Kidney capillary endothelial cell (primary cell): Measurements from ENCODE around the gene EFHC1.

Experiments
- DNase-seq: peaks from one replicate; pipeline ENCODE4 v3.0.0-alpha.2; 2018; ENCODE audit warnings: low spot score

Gene EFHC1

DNA sequence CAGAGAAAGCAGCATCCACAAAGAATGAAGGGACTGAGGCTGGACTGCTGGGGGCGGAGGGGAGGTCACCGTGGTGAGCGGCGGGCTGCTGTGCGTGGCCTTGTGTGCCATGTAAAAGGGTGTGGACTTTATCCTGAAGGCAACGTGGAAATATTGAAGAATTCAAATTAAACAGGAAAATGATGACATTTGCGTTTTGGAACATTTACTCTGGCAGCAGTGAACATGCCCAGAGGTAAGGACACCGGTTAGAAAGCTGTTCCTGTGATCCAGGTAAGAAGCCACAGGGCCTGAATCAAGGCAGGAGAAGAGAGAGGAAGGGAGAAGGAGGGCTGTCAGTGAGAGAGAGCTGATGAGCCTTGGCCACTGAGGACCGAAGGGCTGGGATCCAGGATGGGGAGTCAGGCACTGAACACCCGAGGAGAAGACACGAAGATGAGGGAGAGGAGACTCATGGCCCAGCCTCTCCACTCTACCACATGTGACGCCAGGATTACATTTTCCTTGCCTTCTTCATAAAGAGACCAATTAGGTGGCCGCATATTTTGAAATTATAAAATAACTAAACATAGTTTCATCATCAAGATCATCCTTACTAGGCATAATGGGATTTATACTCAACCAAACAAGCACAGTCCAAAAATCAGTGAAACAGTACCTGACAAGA lies 98.3 kb downstream of the EFHC1 start:
- no peak for DNase-seq

DNA sequence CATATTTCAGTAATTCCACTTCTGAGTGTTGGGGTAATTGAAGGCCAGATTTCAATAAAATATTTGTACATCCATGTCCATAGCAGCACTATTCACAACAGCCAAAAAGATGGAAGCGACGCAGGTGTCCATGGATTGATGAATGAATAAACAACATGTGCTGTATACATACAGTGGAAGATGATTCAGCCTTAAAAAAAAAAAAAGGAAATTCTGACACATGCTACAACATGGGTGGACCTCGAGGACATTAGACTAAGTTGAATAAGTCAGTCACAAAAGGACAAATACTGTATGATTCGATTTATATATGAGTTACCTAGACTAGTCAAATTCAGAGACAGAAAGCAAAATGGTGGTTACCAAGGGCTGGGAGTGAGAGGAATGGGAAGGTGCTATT lies 99.5 kb downstream of the EFHC1 start:
- no peak for DNase-seq

DNA sequence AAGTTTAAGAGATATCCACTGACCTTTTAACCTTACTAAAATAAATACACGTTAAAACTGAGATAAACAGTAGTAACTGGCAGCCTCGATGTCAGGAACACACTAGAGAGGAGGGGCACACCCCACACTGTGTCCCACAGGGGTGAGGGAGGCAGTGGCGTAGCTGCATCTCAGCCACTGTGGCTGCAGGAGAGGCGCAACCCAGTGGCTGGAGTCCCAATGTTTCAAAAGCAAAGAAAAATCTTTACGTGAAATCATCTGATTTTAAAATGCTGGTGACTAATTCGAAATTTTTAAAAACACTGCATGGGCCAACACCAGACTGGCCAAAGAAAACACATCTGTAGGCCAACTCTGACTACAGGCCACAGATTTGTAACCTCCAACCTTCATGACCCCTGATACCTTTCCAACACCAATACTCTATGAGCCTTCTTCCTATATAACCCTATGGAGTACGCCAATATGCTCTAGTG lies 102.0 kb downstream of the EFHC1 start:
- no peak for DNase-seq

DNA sequence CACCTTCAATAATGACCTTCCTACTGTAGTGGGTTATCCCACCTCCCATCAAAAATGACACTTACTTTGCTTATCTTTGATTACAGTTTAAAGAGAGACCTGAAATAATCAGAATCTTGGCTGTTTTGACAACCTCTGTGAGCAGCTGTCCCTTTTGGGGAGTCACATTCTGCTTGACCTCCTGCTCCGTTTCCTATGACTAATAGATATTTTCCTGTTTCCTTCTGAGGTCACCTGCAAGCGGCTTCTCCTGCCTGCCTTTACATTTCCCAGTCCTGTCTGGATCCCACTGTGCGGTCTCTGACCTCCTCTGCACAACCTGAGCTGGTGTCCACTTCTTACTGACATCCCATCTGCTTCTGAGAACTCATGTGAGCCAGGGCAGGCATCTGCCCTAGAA lies 102.5 kb downstream of the EFHC1 start:
- peak; percentile 76 for DNase-seq

DNA sequence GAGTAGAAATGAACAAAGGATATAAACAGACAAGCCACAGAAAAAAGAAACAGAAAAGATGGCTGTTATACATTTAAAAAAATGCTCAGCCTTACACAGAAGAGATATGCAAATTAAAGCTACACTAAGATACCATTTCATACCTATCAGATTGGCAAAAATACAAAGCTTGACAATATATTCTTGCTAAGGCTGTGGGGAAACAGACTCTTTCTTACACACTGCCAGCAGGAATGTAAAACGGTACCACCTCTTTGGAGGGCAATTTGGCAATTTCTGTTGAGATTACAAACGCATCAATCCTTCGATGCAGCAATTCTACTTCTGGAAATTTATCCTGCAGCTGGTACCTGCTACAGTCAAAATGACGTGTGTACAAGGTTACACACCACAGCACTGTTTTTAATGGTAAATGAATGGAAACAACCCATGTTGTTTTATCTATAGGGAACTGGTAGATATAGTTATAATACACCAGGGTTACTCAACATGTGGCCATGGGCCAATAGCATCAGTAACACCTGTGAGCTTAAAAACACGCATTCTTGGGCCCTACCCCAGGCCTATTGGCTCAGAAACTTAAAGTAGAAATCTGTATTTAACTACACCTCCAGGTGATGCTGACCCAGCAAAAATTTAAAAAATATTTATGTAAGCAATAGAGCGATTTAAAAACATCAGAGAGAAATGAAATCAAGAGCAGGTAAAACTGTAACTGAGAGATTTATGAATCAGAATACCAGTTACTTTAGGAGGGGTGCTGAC lies 103.4 kb downstream of the EFHC1 start:
- DNase-seq = no peak

DNA sequence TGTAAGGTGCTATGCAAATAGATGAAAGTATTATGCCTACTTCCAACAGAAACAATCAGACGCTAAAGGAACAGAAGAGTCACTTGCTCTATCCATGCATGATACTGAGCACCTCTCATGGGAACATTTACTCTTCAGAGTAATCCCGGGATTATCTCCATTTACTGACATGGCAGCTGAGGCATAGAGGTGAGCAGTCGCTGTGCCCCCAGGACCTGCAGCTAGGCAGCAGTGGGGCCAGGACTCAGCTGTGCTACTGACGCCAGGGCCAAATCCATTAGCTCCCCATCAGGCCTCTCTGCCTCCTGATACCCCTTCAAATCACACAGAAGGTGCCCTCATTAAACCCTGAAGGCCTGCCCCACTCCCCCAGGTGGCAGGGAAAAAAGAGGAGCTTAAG lies 104.8 kb downstream of the EFHC1 start:
- no peak for DNase-seq

DNA sequence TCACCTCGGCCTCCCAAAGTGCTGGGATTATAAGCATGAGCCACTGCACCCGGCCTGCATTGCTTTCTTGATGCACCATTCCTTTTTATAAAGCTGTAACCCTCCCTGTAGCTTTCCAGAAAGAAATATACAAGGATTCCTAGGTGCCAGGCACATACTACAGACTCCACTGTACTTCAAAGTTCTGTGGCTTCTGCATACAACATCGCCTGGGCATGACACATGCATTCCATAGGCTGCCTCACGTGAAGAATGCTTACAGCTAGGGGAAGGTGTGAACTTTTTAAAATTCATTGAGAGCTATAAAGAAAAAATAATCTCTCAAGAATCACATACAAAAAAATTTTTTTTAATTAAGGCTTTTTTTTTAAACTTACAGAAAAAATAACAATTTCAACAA lies 106.5 kb downstream of the EFHC1 start:
- no peak for DNase-seq

DNA sequence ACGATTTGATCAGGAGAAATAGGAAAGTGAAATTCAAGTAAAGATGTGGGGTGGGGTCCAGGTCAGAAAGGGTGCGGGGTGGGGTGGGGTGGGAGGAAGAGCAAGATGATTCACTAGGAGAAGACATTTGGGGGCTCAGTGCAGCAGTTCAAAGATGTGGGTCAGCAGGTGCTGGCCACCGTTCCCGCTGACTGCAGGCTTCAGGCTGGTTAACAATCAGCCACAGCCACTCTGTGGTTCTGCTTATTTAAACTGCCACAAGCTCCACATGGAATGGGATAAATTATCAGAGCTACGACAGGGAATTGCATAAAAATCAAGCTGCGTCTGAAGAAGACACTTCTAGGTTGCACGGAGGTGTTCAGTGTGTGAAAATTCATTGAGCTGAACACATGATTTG lies 107.3 kb downstream of the EFHC1 start:
- no peak for DNase-seq

DNA sequence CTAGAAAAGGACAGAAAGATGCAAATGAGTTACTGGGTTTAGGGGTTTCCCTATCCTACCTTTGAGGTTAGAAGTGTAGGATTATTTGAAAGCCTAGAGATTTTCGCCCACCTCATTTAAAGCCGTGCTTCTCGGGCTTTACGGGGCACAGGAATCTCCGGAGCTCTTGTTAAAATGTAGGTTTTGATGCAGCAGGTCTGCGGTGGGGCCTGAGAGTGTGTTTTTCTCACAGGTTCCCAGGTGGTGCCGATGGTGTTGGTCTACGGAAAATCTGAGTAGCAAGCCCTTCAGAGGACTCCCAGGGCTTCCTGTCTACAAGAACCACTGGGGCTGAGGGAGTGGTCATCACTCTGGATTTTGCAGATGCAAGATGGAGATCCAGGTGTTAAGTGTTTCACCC lies 109.2 kb downstream of the EFHC1 start:
- no peak for DNase-seq

DNA sequence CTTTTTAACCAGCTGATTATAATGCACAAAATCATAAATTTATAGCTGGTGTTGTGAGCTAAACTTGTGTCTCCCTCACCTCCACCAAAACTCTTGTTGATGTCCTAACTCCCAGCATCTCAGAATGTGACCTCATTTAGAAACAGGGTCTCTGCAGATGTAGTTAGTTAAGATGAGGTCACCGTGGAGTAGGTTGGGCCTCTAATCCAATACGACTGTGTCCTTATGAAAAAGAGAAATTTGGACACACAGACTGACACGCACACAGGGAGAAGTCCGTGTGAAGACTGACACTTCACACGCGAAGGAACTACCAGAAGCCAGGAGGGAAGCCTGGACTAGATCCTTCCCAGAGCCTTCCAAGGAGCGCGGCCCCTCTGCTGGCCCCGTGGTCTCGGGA lies 110.2 kb downstream of the EFHC1 start:
- no peak for DNase-seq

DNA sequence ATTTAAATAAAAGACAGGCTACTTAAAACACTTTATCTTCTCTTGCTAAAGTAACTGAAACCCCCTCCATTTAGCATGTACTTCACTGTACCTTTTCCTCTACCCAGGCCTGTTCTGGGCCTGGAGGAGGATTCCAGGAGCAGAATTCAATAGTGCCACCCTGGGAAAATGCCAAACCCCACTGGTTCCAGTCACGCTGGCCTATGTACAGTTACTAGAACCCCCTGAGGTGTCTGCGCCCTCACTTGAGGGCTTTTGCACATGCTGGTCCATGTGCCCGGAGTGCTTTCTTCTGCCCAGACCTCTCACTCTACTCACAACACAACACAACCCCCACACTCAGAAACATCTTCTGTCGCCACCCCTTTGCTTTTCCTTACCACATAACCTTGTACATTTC lies 111.3 kb downstream of the EFHC1 start:
- DNase-seq = no peak

DNA sequence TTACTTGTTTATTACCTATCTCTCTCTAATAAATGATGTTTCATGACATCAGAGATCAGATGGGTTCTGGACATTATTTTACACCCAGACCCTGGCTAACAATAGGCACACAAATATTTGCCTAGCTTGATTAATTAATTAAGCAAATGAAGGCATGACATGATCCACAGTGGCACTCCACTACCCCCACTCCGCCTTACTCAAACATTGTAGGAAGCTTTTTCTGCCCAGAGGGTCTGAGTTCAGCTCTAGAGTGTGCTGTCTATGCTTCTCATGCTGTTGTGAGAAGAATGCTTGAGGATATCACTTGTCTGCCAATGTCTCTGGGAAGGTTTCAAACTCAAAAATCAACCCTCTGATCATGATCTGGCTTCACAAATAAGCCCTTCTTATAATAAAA lies 111.7 kb downstream of the EFHC1 start:
- no peak for DNase-seq

DNA sequence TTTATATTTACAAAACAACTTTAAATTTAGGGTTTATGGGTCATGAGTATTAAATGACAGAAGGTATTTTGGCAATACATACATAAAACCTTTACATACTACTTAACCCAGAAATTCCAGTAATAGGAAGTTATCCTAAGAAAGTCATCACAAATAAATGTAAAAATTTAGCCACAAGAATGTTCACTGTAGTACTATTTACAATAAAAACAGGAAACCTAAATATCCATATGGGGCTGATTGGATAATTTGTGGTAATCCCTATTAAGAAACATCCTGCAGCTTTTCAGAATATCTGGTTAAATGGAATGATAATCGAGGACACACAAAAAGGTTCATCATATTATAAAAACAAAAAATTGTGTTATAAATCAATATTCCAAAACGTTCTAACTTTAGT lies 112.3 kb downstream of the EFHC1 start:
- DNase-seq = no peak

DNA sequence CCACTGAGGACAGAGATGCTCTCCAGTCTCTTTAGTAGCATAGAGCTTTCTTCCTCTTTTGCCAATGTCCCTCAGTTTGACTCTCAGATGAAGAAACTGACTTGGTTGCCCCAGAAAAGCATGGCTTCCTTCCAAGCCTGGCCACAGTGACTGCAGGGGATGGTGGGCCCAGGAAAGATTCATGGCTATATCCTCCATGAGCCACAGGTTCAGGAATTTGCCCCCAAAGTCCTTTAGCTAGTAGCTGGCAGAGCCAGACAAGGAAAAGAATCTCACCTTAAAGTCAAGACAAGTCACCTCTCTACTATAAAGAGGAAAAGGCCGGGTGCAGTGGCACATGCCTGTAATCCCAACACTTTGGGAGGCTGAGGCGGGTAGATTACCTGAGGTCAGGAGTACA lies 113.3 kb downstream of the EFHC1 start:
- DNase-seq = no peak

DNA sequence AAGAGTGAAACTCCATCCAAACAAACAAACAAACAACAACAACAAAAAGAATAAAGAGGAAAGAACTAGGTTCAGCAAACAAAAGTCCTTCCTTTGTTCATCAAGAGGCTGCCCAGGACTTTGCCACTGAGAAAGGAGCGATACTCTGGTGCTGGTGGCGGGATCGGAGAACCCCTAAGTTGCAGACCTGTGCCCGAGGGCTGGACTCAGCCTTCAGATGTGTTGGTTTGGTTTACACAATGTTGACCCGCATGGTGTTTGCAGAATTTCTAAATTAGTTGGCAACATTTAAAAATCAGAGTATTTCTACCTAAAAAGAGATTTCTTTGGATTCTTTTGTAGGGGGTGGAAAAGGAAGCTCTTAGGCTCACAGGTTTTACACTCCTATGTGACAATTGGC lies 114.2 kb downstream of the EFHC1 start:
- DNase-seq = no peak

DNA sequence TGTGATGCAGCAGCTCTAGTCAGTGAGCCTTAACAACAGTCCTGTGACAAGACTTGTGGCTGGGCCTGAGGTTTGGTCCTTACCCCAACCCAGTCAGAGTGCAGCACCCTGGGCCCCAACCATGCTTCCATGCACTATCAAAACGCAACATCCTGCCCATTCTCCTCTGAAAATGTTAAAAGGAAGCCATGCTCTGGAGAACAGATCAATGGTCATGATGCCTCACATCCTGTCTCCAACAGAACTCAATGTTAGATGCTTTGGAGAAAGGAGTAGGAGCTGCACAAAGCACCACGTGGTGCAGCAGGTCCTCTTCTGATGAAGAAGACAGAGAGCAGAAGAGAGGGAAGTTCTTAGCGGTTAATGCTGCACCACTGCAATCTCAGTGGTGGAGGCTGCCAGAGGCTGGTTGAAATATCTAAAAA lies 114.8 kb downstream of the EFHC1 start:
- DNase-seq = peak; percentile 90

DNA sequence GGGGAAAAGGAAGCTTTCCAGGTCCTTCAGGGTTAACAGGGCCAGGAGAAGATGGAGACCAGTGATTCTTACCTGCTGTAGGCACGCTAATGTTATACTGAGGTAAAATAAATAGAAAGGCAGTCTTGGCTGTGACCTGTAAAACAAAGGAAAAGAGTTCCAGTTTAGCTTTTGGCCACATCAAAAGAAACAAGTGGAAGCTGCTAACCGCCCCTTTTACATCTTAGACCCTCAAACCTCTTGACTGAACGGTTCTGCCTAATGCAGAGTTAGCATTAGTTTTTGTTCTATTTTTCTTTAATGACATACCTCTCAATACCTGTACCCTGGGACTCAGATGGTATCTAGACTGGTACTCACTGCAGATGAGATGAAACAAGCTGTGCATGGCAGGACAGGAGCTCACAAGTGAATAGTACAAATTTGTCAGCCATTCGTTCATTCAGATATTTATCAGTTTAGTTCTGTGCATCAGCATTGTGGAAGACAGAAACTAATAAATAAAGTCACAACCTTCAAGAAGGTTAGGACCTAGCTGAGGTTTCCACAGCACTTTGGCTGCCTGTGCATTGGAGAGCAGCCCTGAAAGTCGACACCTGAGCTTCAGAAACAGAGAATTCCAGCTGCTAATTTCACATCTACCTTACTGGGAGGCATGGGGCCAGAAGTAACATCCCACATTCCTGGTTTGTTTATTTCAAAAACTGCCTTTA lies 115.7 kb downstream of the EFHC1 start:
- no peak for DNase-seq

DNA sequence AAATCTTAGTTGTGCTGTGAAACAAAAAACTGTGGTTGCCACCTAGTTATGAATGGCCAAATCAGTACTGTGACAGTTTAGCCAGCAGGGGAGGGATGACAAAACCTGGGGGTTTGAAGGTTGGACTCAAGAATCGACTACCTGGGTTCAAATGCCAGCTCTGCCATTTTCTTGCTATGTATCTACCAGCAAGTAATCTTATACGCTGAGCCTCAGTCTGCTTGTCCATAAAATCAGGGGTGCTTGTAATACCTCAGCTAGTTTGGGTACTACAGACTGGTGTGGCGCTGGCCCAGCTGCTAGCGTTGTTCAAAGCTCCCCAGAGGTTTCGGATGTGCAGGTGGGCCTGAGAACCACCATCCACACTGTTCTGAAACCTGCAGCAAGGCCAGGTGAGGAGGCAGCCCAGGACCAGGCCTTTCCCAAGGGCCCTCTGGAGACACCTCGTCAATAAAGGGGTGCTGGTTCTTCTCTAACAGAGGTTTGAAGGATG lies 116.3 kb downstream of the EFHC1 start:
- DNase-seq = no peak

DNA sequence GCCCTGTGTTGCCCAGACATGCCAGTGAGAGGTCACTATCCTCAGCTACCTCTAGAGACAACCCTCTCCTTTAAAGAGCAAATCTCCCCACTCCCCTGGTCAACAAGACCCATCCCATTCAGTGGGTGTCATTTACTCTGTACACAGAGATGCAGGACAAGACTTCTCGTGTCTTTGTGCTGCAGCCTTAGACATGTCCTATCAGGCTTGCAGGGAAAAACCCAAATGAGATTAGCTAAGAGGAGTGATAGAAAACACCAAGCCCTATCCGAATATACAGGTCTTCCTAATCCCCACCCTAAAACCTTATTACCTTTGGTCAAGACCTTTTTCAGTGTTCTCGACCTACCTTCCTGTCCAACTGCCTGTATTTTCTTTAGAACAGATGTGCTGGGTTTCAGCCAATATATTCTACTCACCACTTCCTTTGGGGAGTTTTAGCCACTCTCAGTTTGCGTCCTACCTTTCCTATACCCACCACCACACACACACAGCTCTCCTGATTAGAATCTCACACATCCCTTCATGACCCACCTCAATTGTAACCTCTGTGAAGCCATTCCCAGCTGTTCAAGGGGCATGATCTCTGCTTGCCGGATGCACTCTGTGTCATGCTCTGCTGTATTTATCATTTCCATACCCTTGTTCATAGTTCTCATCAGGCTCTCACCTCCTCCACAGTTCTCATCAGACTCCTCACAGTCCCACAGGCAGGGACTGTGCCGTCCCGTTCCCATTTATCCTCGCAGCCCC lies 117.0 kb downstream of the EFHC1 start:
- peak; percentile 71 for DNase-seq

DNA sequence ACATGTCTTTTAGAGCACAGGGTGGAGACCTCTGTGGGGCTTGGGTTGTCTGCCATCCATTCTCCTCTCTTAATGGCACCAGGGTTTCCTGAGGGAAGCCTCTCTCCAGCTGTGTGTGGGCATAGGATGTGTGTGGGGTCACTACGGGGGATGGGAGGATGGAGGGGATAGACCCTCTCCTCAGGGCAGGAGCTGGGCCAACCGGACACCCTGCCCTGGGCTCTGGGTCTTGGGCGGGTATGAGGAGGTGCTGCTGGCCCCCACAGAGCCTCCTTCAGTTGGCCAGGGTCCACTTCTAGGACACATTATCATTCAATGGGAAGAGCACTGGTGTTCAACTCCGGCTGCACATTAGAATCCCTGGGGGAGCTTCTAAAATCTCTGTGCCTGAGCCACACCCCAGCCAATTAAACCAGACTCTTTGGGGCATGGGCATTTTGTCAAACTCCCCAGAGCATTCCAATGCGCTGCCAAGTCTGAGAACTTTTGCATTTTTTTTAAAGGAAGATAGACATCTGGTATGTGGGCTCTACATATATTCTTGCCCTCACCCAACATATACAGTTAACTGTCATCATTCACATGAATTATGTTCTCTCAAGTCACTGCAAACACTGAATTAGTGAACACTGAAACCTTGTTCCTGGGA lies 118.2 kb downstream of the EFHC1 start:
- DNase-seq = no peak

DNA sequence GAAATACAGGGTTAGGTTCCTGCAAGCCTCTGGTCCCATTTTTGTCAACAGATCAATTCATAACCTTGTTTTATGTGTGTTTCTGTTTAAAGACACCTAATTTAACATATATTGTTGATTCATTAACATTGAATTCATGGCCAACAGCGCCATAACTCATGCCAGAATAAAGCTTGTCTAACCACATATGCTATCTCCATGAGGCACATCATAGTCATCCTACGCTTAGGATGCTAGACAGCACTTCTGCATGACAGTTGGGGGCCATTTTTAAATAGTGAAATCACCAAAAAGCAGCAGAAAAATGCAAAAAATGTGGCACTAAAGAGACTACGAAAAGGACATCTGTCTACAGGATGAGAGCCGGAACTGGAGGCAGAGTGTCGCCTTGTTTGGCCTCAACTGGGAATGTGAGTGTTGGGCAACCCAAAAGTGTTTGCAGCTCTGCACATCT lies 118.8 kb downstream of the EFHC1 start:
- no peak for DNase-seq

DNA sequence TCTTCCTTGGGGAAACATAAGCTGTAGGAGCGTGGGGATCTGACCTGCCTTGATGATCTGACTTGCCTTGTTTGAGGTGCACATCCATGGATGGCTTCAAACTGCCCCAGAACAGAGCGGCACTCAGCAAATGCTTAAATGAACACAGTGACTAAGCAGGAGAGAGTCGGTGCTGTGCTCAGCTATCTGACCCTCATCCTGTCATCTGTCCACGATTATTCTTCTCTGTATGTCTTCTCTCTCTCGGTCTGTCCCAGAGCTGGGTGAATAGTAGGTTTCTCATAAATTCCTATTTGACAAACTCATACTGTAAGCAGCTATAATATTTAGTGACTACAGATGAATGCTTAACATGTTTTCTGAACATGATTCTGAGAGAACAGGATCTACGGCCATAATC lies 119.5 kb downstream of the EFHC1 start:
- no peak for DNase-seq
